A549 (cell line): ENCODE data around the gene SCYGR1.

Source experiments
- RAD21 ChIP-seq, 2 experiments: fragments of >200 bp in 1 of 2; sonication (Bioruptor Twin) in 1 of 2; formaldehyde crosslinking in 1 of 2; IDR thresholded peaks in 1 of 2; conservative IDR thresholded peaks in 1 of 2; 2 replicates in 1 of 2; 3 replicates in 1 of 2; pipeline ENCODE4 v1.6.1; 2012 to 2018; ENCODE audit warnings: inconsistent platforms in 1 of 2
- RCOR1 ChIP-seq: fragments of 150-350 bp; IDR thresholded peaks from 2 replicates; pipeline ENCODE4 v1.6.1; 2014; ENCODE audit warnings: antibody characterized with exemption, low read length, low read depth
- SMC3 ChIP-seq: fragments of >200 bp; sonication (Bioruptor Twin); formaldehyde crosslinking; IDR thresholded peaks from 3 replicates; pipeline ENCODE4 v1.6.1; 2018; ENCODE audit warnings: inconsistent platforms

GRCh38 chr2:227341553-227341952 is 46.2 kb downstream of the SCYGR1 start:
- TF ChIP-seq RCOR1 (no peak), RAD21 (conservative IDR thresholded peaks at IDR 0.05 in 1 of 2, IDR thresholded peaks at IDR 0.05 in 1 of 2) (no peak), SMC3 (no peak)
